SU-DHL-6 (cell line): ENCODE results near the gene VAT1.

Source experiments
- CTCF ChIP-seq: fragments of 200-600 bp; sonication (generic); IDR thresholded peaks from one replicate; pipeline ENCODE4 v1.5.1; 2017; ENCODE audit warnings: antibody characterized with exemption, mild to moderate bottlenecking, low read length, moderate library complexity; ENCODE audit not compliant: insufficient read depth, poor library complexity, severe bottlenecking
- EZH2phosphoT487 ChIP-seq: fragments of 200-600 bp; sonication (generic), shearing (Covaris generic); conservative IDR thresholded peaks from 2 replicates; pipeline ENCODE4 v1.6.1; 2018; ENCODE audit warnings: mild to moderate bottlenecking, antibody characterized with exemption, low read length, moderate library complexity, mixed read lengths

- TF ChIP-seq CTCF (no peak), EZH2phosphoT487 (no peak)
Measured at GRCh38 chr17:43015579-43015978, 6.6 kb downstream of the VAT1 start.
